GM12878 (cell line): ENCODE results near the gene ARHGAP6.

Experiments
- BCLAF1 ChIP-seq: fragments of 450-650 bp; IDR thresholded peaks from 2 replicates; pipeline ENCODE4 v1.6.1; 2017; ENCODE audit warnings: antibody characterized with exemption, mild to moderate bottlenecking, moderate library complexity
- CTCF ChIP-seq, 3 experiments: IDR thresholded peaks in 2 of 3; conservative IDR thresholded peaks in 1 of 3; 2 replicates each; pipeline ENCODE4 v1.5.1; 2011; ENCODE audit warnings: low read depth in 3 of 3, low read length in 3 of 3, mild to moderate bottlenecking in 3 of 3, control low read depth in 2 of 3, moderate library complexity in 2 of 3, inconsistent platforms in 1 of 3, mixed read lengths in 1 of 3; ENCODE audit not compliant: control insufficient read depth in 2 of 3, insufficient read depth in 1 of 3; ENCODE audit errors: extremely low read depth in 1 of 3
- EP300 ChIP-seq, 2 experiments: fragments of 150-350 bp in 1 of 2; IDR thresholded peaks; 2 replicates each; pipeline ENCODE4 v1.6.1; 2011 to 2012; ENCODE audit warnings: low read depth in 2 of 2, low read length in 2 of 2, borderline replicate concordance in 1 of 2, improper control_type of control experiment in 1 of 2, inconsistent platforms in 1 of 2; ENCODE audit not compliant: control insufficient read depth in 1 of 2
- MTA3 ChIP-seq: IDR thresholded peaks from 2 replicates; pipeline ENCODE4 v1.6.1; 2012; ENCODE audit warnings: low read length, inconsistent platforms, borderline replicate concordance
- NFIC ChIP-seq: IDR thresholded peaks from 2 replicates; pipeline ENCODE4 v1.6.1; 2012; ENCODE audit warnings: low read depth, mild to moderate bottlenecking, inconsistent platforms, low read length, moderate library complexity
- PBX3 ChIP-seq: IDR thresholded peaks from 2 replicates; pipeline ENCODE4 v1.6.1; 2011; ENCODE audit warnings: mild to moderate bottlenecking, low read depth, low read length, moderate library complexity; ENCODE audit not compliant: insufficient replicate concordance
- REST ChIP-seq: IDR thresholded peaks from 2 replicates; pipeline ENCODE4 v1.6.1; 2012; ENCODE audit warnings: mild to moderate bottlenecking, low read depth, low read length
- SMC3 ChIP-seq: IDR thresholded peaks from 2 replicates; pipeline ENCODE4 v1.6.1; 2011; ENCODE audit warnings: low read length, improper control_type of control experiment, borderline replicate concordance
- STAT3 ChIP-seq: IDR thresholded peaks from 2 replicates; pipeline ENCODE4 v1.6.1; 2011; ENCODE audit warnings: low read depth, low read length, improper control_type of control experiment
- TBL1XR1 ChIP-seq: IDR thresholded peaks from 2 replicates; pipeline ENCODE4 v1.6.1; 2012; ENCODE audit warnings: low read depth, low read length, improper control_type of control experiment

DNA sequence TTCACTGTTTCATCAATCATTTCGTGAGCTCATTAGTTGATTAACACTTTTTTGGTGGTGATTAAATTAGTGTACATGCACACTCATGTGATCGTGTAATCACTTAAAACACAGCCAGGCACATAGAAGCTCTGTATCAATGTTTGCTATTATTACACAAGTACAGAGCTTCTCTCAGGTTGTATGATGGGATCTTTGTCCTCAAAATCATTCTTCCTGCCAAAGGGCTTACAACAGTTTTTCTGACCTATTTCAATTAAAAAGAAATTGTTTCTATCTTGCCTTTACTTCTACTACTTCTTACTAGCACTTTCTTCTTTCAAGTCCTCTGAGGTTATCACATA, 227.4 kb downstream of the ARHGAP6 start:
- TF ChIP-seq CTCF (IDR thresholded peaks at IDR 0.05 in 2 of 3, conservative IDR thresholded peaks at IDR 0.05 in 1 of 3; ENCODE audit: control insufficient read depth in 2 of 3, extremely low read depth in 1 of 3, insufficient read depth in 1 of 3, low read depth in 3 of 3, low read length in 3 of 3) (no peak), NFIC (no peak), REST (no peak), PBX3 (no peak), EP300 (IDR thresholded peaks at IDR 0.05; ENCODE audit: borderline replicate concordance in 1 of 2, control insufficient read depth in 1 of 2, low read depth in 2 of 2, low read length in 2 of 2) (no peak), TBL1XR1 (no peak), STAT3 (no peak), BCLAF1 (no peak), MTA3 (no peak), SMC3 (no peak)
